PC-3 (cell line): ENCODE measurements around the gene TMC2. TPM values are rescaled to one million over a fixed set of nuclear protein-coding genes. Genes with fewer than 3 reads are reported as not detected.

Experiments used
- ATAC-seq: fragments of 200-7000 bp; cut with Tn5 transposase; 2 replicates; pipeline ENCODE4 v1.9.1; 2020; ENCODE audit warnings: mild to moderate bottlenecking, moderate library complexity
- BruUV-seq: library from RNA; stranded (reverse); fragments of 400-500 nt; replicated peaks from 2 replicates; lab custom pipeline; 2021; lab: Mats Ljungman, UMichigan
- CTCF ChIA-PET: fragments of 300-600 bp; sonication (Branson Sonifier 250); formaldehyde crosslinking; loops from one replicate; lab custom pipeline; 2022; ENCODE audit warnings: antibody characterized with exemption; lab: Charles Lee
- POLR2A ChIA-PET: fragments of 300-600 bp; sonication (Branson Sonifier 250); formaldehyde crosslinking; loops from one replicate; lab custom pipeline; 2022; ENCODE audit warnings: antibody characterized with exemption; ENCODE audit not compliant: unreplicated experiment; lab: Charles Lee
- DNase-seq: peaks from one replicate; pipeline ENCODE4 v3.0.0-alpha.2; 2015
- H2AFZ ChIP-seq: fragments of 300-600 bp; sonication (generic); 2 replicates; pipeline ENCODE4 v1.6.0; 2016; ENCODE audit warnings: antibody characterized with exemption, low read length
- H3F3A ChIP-seq: fragments of 300-600 bp; sonication (generic); one replicate; pipeline ENCODE4 v1.6.0; 2017; ENCODE audit warnings: antibody characterized with exemption, low read length, control low read depth, mild to moderate bottlenecking; ENCODE audit not compliant: unreplicated experiment
- H3K27ac ChIP-seq: fragments of 300-600 bp; sonication (generic); 2 replicates; pipeline ENCODE4 v1.5.1; 2016; ENCODE audit warnings: mild to moderate bottlenecking, low read length
- H3K27me3 ChIP-seq: fragments of 300-600 bp; sonication (generic); 2 replicates; pipeline ENCODE4 v1.6.1; 2016; ENCODE audit warnings: low read length, mixed read lengths
- H3K36me3 ChIP-seq: fragments of 300-600 bp; sonication (generic); 2 replicates; pipeline ENCODE4 v1.6.1; 2016; ENCODE audit warnings: low read depth, mixed run types, low read length, mixed read lengths
- H3K4me1 ChIP-seq: fragments of 300-600 bp; sonication (generic); 2 replicates; pipeline ENCODE4 v1.5.1; 2016; ENCODE audit warnings: low read length; ENCODE audit not compliant: insufficient read depth
- H3K4me2 ChIP-seq: fragments of 300-600 bp; sonication (generic); 2 replicates; pipeline ENCODE4 v1.6.0; 2016; ENCODE audit warnings: low read length
- H3K4me3 ChIP-seq: fragments of 300-600 bp; sonication (generic); 2 replicates; pipeline ENCODE4 v1.5.1; 2016; ENCODE audit warnings: mild to moderate bottlenecking, low read length, mixed read lengths
- H3K79me2 ChIP-seq: fragments of 300-600 bp; sonication (generic); 2 replicates; pipeline ENCODE4 v1.6.1; 2017; ENCODE audit warnings: low read length, mixed read lengths
- H3K9ac ChIP-seq: fragments of 300-600 bp; sonication (generic); 2 replicates; pipeline ENCODE4 v1.6.0; 2016; ENCODE audit warnings: mild to moderate bottlenecking, low read length
- H3K9me2 ChIP-seq: fragments of 300-600 bp; sonication (generic); replicated peaks from 2 replicates; pipeline ENCODE4 v1.6.1; 2016; ENCODE audit warnings: mixed run types, low read length, mixed read lengths
- H3K9me3 ChIP-seq: fragments of 300-600 bp; sonication (generic); 2 replicates; pipeline ENCODE4 v1.6.1; 2016; ENCODE audit warnings: low read length, mixed read lengths
- H4K20me1 ChIP-seq: fragments of 300-600 bp; sonication (generic); 2 replicates; pipeline ENCODE4 v1.6.1; 2016; ENCODE audit warnings: low read length, mixed read lengths
- EZH2 ChIP-seq: fragments of 300-600 bp; sonication (generic); IDR thresholded peaks from one replicate; pipeline ENCODE4 v1.6.1; 2017; ENCODE audit warnings: antibody characterized with exemption, mild to moderate bottlenecking, low read length; ENCODE audit not compliant: unreplicated experiment
- EZH2phosphoT487 ChIP-seq: fragments of 300-600 bp; sonication (generic); IDR thresholded peaks from 2 replicates; pipeline ENCODE4 v1.6.1; 2018; ENCODE audit warnings: mild to moderate bottlenecking, antibody characterized with exemption, low read length, borderline replicate concordance
- intact Hi-C: fragments of 100-400 bp; cut with micrococcal nuclease; formaldehyde crosslinking; loops from 2 replicates; pipeline ENCODE4 v1.9.0; 2023
- total RNA-seq: library from RNA; depleted of rRNA; stranded (reverse); fragments of >200 nt; gene quantifications from 2 replicates; pipeline ENCODE4 v1.2.3, GENCODE V29; 2014
- TF ChIP-seq, protein P1 (sequence below): fragments of 300-600 bp; sonication (generic); conservative IDR thresholded peaks from 2 replicates; pipeline ENCODE4 v1.5.1; 2017; ENCODE audit warnings: antibody characterized with exemption, low read depth, mild to moderate bottlenecking, low read length

Gene TMC2
- total RNA-seq, 1 experiment from 2014 or later, result not detected

DNA sequence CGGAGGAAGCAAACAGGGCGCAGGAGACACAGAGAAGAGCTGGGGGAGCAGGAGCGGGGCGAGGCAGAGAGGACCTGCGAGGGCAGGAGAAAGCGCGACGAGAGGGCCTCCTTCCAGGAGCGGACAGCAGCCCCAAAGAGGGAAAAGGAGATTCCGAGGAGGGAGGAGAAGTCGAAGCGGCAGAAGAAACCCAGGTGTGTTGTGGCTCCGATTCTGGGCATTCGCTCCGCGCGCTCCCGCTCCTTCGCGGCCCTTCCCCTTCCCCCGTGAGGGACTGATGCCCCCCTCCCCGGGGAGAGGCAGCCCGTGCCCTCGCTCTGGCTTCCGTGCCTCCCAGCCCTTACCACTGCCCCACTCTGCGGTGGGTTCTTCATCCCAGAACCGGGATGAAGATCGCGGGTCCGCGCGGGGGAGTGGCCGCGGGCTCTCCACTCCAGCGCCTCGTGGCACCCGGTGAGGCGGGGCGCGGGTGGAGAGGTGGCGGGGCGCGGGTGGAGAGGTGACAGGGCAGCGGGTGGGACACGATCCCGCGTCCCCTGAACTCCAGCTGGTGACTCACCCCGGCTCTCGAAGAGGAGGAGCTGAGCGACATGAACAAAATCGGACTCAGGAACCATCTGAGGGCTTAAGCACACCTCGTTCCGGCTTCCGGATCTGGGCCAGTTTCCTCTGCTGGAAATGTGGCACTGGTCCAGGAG is 22.4 kb downstream of the TMC2 start:
- Histone ChIP-seq H2AFZ (no peak overlapping the region), H3K9ac (no peak overlapping the region), H3K27ac (no peak overlapping the region), H3K4me2 (no peak overlapping the region), H4K20me1 (no peaks in the 10 kb centered on the region), H3K9me3 (no peaks in the 10 kb centered on the region), H3K9me2 (no peaks in the 10 kb centered on the region), H3K27me3 (peaks cover 76% of the 10 kb centered on the region), H3K4me1 (no peaks in the 10 kb centered on the region), H3K4me3 (no peak overlapping the region), H3F3A (no peaks in the 10 kb centered on the region), H3K79me2 (no peaks in the 10 kb centered on the region), H3K36me3 (no peaks in the 10 kb centered on the region)
- DNase-seq (no peak), ATAC-seq (no peak)
- BruUV-seq, result no TSS peak
- ChIA-PET POLR2A (no interaction called here), CTCF (no interaction called here)
- TF ChIP-seq EZH2phosphoT487, result no peak
- no peak for TF ChIP-seq EZH2
- TF ChIP-seq, protein P1, sequence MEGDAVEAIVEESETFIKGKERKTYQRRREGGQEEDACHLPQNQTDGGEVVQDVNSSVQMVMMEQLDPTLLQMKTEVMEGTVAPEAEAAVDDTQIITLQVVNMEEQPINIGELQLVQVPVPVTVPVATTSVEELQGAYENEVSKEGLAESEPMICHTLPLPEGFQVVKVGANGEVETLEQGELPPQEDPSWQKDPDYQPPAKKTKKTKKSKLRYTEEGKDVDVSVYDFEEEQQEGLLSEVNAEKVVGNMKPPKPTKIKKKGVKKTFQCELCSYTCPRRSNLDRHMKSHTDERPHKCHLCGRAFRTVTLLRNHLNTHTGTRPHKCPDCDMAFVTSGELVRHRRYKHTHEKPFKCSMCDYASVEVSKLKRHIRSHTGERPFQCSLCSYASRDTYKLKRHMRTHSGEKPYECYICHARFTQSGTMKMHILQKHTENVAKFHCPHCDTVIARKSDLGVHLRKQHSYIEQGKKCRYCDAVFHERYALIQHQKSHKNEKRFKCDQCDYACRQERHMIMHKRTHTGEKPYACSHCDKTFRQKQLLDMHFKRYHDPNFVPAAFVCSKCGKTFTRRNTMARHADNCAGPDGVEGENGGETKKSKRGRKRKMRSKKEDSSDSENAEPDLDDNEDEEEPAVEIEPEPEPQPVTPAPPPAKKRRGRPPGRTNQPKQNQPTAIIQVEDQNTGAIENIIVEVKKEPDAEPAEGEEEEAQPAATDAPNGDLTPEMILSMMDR, result no peak
- intact Hi-C loops, result no loop called here

DNA sequence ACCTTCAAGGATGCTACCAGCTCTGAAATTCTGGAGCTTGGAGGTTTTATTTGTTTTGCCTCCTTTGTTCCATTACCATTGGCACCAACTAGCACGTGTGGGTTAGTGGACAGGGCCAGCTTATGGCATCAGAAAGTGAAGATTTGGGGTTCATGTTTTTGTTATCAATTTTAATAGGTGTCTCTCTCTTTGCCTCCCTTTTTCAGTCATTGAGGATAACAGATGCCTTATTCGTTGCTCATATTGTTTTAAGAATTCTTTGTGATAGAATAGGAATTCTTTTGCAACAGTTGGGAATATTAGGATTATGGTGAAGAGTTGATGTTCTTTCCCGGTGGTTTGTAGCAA is 22.9 kb downstream of the TMC2 start:
- no peak for ATAC-seq
- BruUV-seq, result no TSS peak
- Histone ChIP-seq H3K4me2 (no peak overlapping the region), H3K27me3 (peaks cover 72% of the 10 kb centered on the region), H3K9me3 (no peaks in the 10 kb centered on the region), H3F3A (no peaks in the 10 kb centered on the region), H3K9ac (no peak overlapping the region), H3K4me3 (no peak overlapping the region), H3K27ac (no peak overlapping the region), H3K9me2 (no peaks in the 10 kb centered on the region), H2AFZ (no peak overlapping the region), H4K20me1 (no peaks in the 10 kb centered on the region), H3K79me2 (no peaks in the 10 kb centered on the region), H3K4me1 (no peaks in the 10 kb centered on the region), H3K36me3 (no peaks in the 10 kb centered on the region)
- POLR2A ChIA-PET, result no interaction called here
- no peak for TF ChIP-seq EZH2
- TF ChIP-seq, protein P1, result no peak
- TF ChIP-seq EZH2phosphoT487, result no peak
- DNase-seq, result no peak
- CTCF ChIA-PET, result no interaction called here
- intact Hi-C loops, result no loop called here

DNA sequence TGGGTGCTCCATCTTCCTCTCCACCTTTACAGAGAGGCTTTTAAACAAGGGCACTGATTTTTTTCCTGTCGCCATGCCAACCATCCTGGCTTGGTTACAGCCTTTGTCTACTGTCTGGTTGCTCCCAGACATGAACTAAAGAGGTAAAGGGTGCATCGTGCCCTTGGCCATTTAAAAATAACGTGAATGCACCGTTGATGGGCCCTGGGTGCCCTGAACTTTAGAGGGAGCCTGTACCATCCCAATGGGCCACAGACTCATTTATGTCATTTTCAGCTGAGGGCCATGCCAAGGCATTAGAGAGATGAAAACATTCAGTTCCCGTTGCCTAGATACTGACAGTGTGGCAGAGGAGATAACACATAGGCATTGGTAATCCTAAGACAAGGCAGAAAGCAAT is 23.3 kb downstream of the TMC2 start:
- POLR2A ChIA-PET, result no interaction called here
- intact Hi-C loops, result no loop called here
- no TSS peak for BruUV-seq

More for the DNA sequence above, 23.3 kb downstream of the TMC2 start:
- no peak for ATAC-seq
- H4K20me1 ChIP-seq, result no peaks in the 10 kb centered on the region
- no peaks in the 10 kb centered on the region for H3K9me2 ChIP-seq
- no peaks in the 10 kb centered on the region for H3K4me1 ChIP-seq
- no peak overlapping the region for H3K4me3 ChIP-seq
- CTCF ChIA-PET, result no interaction called here
- H3K79me2 ChIP-seq, result no peaks in the 10 kb centered on the region
- no peak for DNase-seq
- TF ChIP-seq EZH2, result no peak
- TF ChIP-seq, protein P1, result no peak
- no peak for TF ChIP-seq EZH2phosphoT487
- H3K4me2 ChIP-seq, result no peak overlapping the region
- no peak overlapping the region for H3K9ac ChIP-seq
- H3K9me3 ChIP-seq, result no peaks in the 10 kb centered on the region
- no peak overlapping the region for H3K27ac ChIP-seq
- H2AFZ ChIP-seq, result no peak overlapping the region
- no peaks in the 10 kb centered on the region for H3F3A ChIP-seq
- H3K36me3 ChIP-seq, result no peaks in the 10 kb centered on the region
- H3K27me3 ChIP-seq, result peaks cover 72% of the 10 kb centered on the region
